Mucosa of descending colon (tissue), 3 donors: ENCODE measurements around the gene PRR15L. TPM values are rescaled to one million over a fixed set of nuclear protein-coding genes. Genes with fewer than 3 reads are reported as not detected.

ENCODE experiments used
- ATAC-seq: fragments of 200-7000 bp; cut with Tn5 transposase; one replicate; pipeline ENCODE4 v1.9.1; 2020; ENCODE audit warnings: mild to moderate bottlenecking, moderate library complexity
- DNase-seq, 3 donors: peaks; one replicate each; pipeline ENCODE4 v3.0.0-alpha.2; 2020
- H3K36me3 ChIP-seq: fragments of 200-600 bp; one replicate; pipeline ENCODE4 v1.8.0; 2021; ENCODE audit warnings: low read depth, mild to moderate bottlenecking
- H3K4me1 ChIP-seq: fragments of 200-600 bp; one replicate; pipeline ENCODE4 v1.8.0; 2021; ENCODE audit warnings: low read depth, mild to moderate bottlenecking
- H3K4me3 ChIP-seq: fragments of 200-600 bp; one replicate; pipeline ENCODE4 v1.8.0; 2021; ENCODE audit warnings: mild to moderate bottlenecking
- H3K9me3 ChIP-seq: fragments of 200-600 bp; one replicate; pipeline ENCODE4 v1.8.0; 2021; ENCODE audit warnings: mild to moderate bottlenecking
- intact Hi-C, 2 donors: fragments of 100-400 bp; cut with DNase I in 1 of 2; cut with micrococcal nuclease in 1 of 2; formaldehyde crosslinking; loops; one replicate each; pipeline versions ENCODE4 v1.11.0 to v1.11.1; 2022; cut with DNase I, micrococcal nuclease
- total RNA-seq, 3 donors: library from RNA; stranded (reverse); fragmentation: NEBNext Ultra II Directional in 2 of 3; extraction: Animal tissue kit (Norgen Biotek cat#: 25700) in 2 of 3; gene quantifications; one replicate each; pipeline versions ENCODE4 v1.2.1 to v1.2.4, GENCODE V29; 2021 to 2023
- TF ChIP-seq, protein P1 (sequence below): fragments of 200-600 bp; IDR thresholded peaks from one replicate; pipeline ENCODE4 v1.8.0; 2022; ENCODE audit warnings: antibody characterized with exemption, mild to moderate bottlenecking
- donor health status: DM: no; HTN: no; CAD: no; lungs with moderate emphysema.
- donor health status: DM: no; HTN: no; CAD: no.
- donor health status: DM: no; HTN: yes; CAD: no.

Gene PRR15L
- total RNA-seq, 3 donors from 2014 or later: 101 to 347 (median 243) TPM

DNA sequence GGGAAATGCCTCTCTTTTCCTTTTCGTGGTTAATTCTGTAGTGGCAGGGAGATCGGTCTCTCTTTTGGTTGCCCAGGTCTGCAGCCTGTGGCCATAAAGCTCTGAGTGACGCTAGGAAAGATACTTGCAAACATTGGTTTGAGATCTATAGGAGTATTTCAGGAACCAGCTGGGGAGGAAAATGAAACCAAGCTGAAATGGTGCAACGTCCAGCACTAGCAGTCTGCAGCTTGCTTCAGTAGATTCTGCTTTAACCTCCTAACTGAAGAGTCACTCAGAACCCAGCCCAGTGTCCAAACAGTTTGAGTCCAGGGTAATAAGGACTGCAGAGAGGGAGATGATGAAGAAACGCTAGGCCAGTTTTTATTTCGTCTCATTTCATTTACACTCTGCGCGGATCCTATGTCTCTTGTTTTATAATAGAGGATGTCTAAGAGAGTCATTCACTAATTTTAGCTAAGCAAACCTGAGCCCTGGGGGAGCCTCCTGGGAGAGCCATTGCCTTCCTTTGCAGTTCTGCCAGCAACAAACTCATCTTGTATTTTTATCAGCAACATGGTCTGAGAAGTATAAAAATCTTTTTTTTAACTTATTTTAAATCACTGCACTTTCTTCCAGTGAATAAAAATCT, 49.6 kb downstream of the PRR15L start:
- Histone ChIP-seq H3K9me3 (no peaks in the 10 kb centered on the region), H3K36me3 (no peaks in the 10 kb centered on the region), H3K4me3 (no peak overlapping the region), H3K4me1 (no peaks in the 10 kb centered on the region)
- intact Hi-C loops: no loop called here
- DNase-seq (no peak), ATAC-seq (peak; percentile 23)
- TF ChIP-seq, protein P1, sequence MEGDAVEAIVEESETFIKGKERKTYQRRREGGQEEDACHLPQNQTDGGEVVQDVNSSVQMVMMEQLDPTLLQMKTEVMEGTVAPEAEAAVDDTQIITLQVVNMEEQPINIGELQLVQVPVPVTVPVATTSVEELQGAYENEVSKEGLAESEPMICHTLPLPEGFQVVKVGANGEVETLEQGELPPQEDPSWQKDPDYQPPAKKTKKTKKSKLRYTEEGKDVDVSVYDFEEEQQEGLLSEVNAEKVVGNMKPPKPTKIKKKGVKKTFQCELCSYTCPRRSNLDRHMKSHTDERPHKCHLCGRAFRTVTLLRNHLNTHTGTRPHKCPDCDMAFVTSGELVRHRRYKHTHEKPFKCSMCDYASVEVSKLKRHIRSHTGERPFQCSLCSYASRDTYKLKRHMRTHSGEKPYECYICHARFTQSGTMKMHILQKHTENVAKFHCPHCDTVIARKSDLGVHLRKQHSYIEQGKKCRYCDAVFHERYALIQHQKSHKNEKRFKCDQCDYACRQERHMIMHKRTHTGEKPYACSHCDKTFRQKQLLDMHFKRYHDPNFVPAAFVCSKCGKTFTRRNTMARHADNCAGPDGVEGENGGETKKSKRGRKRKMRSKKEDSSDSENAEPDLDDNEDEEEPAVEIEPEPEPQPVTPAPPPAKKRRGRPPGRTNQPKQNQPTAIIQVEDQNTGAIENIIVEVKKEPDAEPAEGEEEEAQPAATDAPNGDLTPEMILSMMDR: no peak

DNA sequence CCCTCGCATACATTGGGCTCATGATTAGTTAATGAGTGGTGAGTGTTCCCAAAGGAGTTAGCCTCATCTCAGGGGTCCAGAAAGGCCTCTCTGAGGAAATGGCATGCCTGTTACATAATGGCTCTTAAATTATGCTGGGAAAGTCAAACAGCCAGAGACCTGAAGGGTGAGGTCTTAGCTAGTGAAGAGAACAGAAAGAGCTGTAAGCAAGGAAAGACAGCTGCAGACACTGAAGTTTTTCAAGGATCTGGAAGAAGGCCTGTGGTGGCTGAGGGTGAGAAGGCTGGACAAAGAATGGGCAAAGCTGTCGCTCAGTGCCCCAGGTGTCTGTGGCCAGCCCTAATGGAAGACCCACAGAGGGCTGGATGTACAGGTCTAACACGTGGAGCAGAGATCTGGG, 51.2 kb downstream of the PRR15L start:
- H3K4me1 ChIP-seq: no peaks in the 10 kb centered on the region
- ATAC-seq: no peak
- intact Hi-C loops: no loop called here

GRCh38 chr17:47905221-47905733, 52.4 kb downstream of the PRR15L start:
- Histone ChIP-seq H3K4me1 (no peaks in the 10 kb centered on the region), H3K9me3 (no peaks in the 10 kb centered on the region), H3K4me3 (no peak overlapping the region), H3K36me3 (no peaks in the 10 kb centered on the region)
- peak; percentile 29 for ATAC-seq
- peak in 1 of 3 donors; percentile 40 for DNase-seq
- TF ChIP-seq, protein P1: no peak
- intact Hi-C loops: no loop called here

More for the DNA sequence above, 51.2 kb downstream of the PRR15L start:
- no peak for DNase-seq
- TF ChIP-seq, protein P1: no peak
- Histone ChIP-seq H3K4me3 (no peak overlapping the region), H3K36me3 (no peaks in the 10 kb centered on the region), H3K9me3 (no peaks in the 10 kb centered on the region)

DNA sequence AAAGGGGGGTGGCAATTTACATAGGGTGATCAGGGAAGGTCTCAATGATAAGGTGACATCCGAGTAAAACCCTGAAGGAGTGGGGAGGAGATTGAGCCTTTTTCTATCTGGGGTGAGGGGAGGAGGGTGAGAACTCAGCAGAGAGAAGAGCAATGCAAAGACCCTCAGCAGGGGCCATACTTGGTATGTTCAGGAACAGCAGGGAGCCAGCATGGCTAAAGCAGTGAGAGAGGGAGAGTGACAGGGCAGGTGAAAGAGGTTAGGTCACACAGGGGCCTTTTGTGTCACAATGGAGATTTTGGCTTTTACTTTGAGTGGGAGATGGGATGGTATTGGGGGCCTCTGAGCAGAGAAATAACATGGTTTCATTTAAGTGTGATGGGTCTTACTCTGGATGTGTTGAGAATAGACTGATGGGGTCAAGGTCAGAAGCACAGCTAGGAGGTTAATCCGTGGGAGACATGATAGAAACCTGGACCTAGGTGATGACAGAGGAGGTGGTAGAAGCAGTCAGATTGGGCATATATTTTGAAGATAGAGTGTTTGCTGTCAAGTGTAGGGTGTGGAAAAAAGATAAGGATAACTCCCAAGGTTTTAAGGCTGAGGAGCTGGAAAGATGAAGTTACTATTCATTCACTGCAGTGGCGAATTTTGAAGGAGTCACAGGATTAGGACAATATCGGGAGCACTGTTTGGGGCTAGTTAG, 55.5 kb downstream of the PRR15L start:
- Histone ChIP-seq H3K4me1 (peaks cover 4% of the 10 kb centered on the region), H3K4me3 (no peak overlapping the region), H3K9me3 (no peaks in the 10 kb centered on the region), H3K36me3 (no peaks in the 10 kb centered on the region)
- no peak for ATAC-seq
- no peak for DNase-seq
- intact Hi-C loops: no loop called here
- TF ChIP-seq, protein P1: no peak

Other genes starting within 250 kb of the PRR15L start
- 1 to 10 TPM in 2 of 3 donors, under 1 TPM in 1; 0.72 to 1.2 (median 1.2) TPM for gene TBX21, start 224.6 kb downstream of the PRR15L start, total RNA-seq
- 10 to 100 TPM; 38.2 to 85.5 (median 71.1) TPM for gene OSBPL7, start 136.1 kb downstream of the PRR15L start, total RNA-seq
- 10 to 100 TPM; 36.2 to 46.0 (median 41.8) TPM for gene MRPL10, start 126.3 kb downstream of the PRR15L start, total RNA-seq
- gene LRRC46, start 126.2 kb downstream of the PRR15L start, total RNA-seq: under 1 TPM in 2 of 3 donors, not detected in 1; 0.14 to 0.36 TPM
- 10 to 100 TPM; 38.4 to 45.1 (median 38.5) TPM for gene SCRN2, start 116.6 kb downstream of the PRR15L start, total RNA-seq
- gene SP6, start 106.7 kb downstream of the PRR15L start, total RNA-seq: 10 to 100 TPM in 1 of 3 donors, 1 to 10 TPM in 2; 2.0 to 11.6 (median 4.7) TPM
- gene SP2, start 61.6 kb downstream of the PRR15L start, total RNA-seq: 10 to 100 TPM; 21.7 to 24.2 (median 21.7) TPM
- gene PNPO, start 16.3 kb downstream of the PRR15L start, total RNA-seq: 10 to 100 TPM; 22.8 to 32.0 (median 24.8) TPM
- gene CDK5RAP3, start 13.2 kb upstream of the PRR15L start, total RNA-seq: 100 to 1,000 TPM; 136 to 215 (median 163) TPM
- gene COPZ2, start 79.9 kb upstream of the PRR15L start, total RNA-seq: 10 to 100 TPM in 2 of 3 donors, 1 to 10 TPM in 1; 3.9 to 43.3 (median 14.3) TPM
- gene NFE2L1, start 90.5 kb upstream of the PRR15L start, total RNA-seq: 100 to 1,000 TPM; 182 to 275 (median 247) TPM
- 10 to 100 TPM; 27.5 to 45.3 (median 28.8) TPM for gene CBX1, start 143.6 kb upstream of the PRR15L start, total RNA-seq
- gene SNX11, start 149.9 kb upstream of the PRR15L start, total RNA-seq: 10 to 100 TPM; 25.4 to 26.5 (median 25.4) TPM